Measurements from ENCODE around the gene ACAD11.

The ACAD11 gene

GRCh38 chr3:132659365-132660051 lies at the start of gene ACAD11:
TSS of gene ACAD11 (minus strand) at chr3:132659809. CDS start at chr3:132659751, 58 bp downstream.
- FAIRE-seq = no peak

- no peak for FAIRE-seq
Observed at GRCh38 chr3:132703733-132704132, 44.1 kb upstream of the ACAD11 start.

GRCh38 chr3:132695422-132695821 lies 35.8 kb upstream of the ACAD11 start:
- no peak for FAIRE-seq

GRCh38 chr3:132694991-132695390 lies 35.4 kb upstream of the ACAD11 start:
- no peak for FAIRE-seq

GRCh38 chr3:132690040-132690439 lies 30.4 kb upstream of the ACAD11 start:
- no peak for FAIRE-seq

- FAIRE-seq = no peak
Observed at GRCh38 chr3:132682201-132682600, 22.6 kb upstream of the ACAD11 start.

GRCh38 chr3:132681421-132681820 lies 21.8 kb upstream of the ACAD11 start:
- no peak for FAIRE-seq

- no peak for FAIRE-seq
Observed at GRCh38 chr3:132679911-132680310, 20.3 kb upstream of the ACAD11 start.

- no peak for FAIRE-seq
Observed at GRCh38 chr3:132675408-132675807, 15.8 kb upstream of the ACAD11 start.

- no peak for FAIRE-seq
Observed at GRCh38 chr3:132669256-132669777, 9.7 kb upstream of the ACAD11 start.

GRCh38 chr3:132665230-132665745 lies 5.7 kb upstream of the ACAD11 start:
- FAIRE-seq = no peak

GRCh38 chr3:132662212-132662611 lies 2.6 kb upstream of the ACAD11 start:
- no peak for FAIRE-seq

- FAIRE-seq = no peak
Observed at GRCh38 chr3:132661101-132661500, 1.5 kb upstream of the ACAD11 start.

GRCh38 chr3:132660811-132661070 lies 1.1 kb upstream of the ACAD11 start:
- FAIRE-seq = no peak

GRCh38 chr3:132660052-132660810 lies 622 bp upstream of the ACAD11 start, which contains the start of gene UBA5:
TSS of gene UBA5 (plus strand) at chr3:132660329. CDS start at chr3:132660538, 209 bp downstream.
- no peak for FAIRE-seq

GRCh38 chr3:132659000-132659364 lies 627 bp downstream of the ACAD11 start:
- FAIRE-seq = no peak

- FAIRE-seq = no peak
Observed at GRCh38 chr3:132657869-132658747, 1.5 kb downstream of the ACAD11 start.

GRCh38 chr3:132655471-132655870 lies 4.1 kb downstream of the ACAD11 start:
- FAIRE-seq = no peak

- FAIRE-seq = no peak
Observed at GRCh38 chr3:132654721-132655120, 4.9 kb downstream of the ACAD11 start.

- FAIRE-seq = no peak
Observed at GRCh38 chr3:132654190-132654589, 5.4 kb downstream of the ACAD11 start.

- FAIRE-seq = no peak
Observed at GRCh38 chr3:132652640-132653270, 6.9 kb downstream of the ACAD11 start.

GRCh38 chr3:132650153-132650552 lies 9.5 kb downstream of the ACAD11 start:
- FAIRE-seq = no peak

- FAIRE-seq = no peak
Observed at GRCh38 chr3:132645058-132645457, 14.6 kb downstream of the ACAD11 start.
